HUES48 (cell line): ENCODE data around the gene CD99.

Experiments used
- H3K27ac ChIP-seq: one replicate; pipeline ENCODE4 v1.7.0; 2013; ENCODE audit warnings: low read depth, low read length, inconsistent platforms
- H3K27me3 ChIP-seq: 2 replicates; pipeline ENCODE4 v1.6.1; 2013; ENCODE audit warnings: mild to moderate bottlenecking, low read length; ENCODE audit not compliant: control insufficient read depth, insufficient read depth
- H3K36me3 ChIP-seq: 2 replicates; pipeline ENCODE4 v1.6.1; 2013; ENCODE audit warnings: low read length; ENCODE audit not compliant: control insufficient read depth, insufficient read depth
- H3K4me1 ChIP-seq: 2 replicates; pipeline ENCODE4 v1.6.1; 2013; ENCODE audit warnings: mild to moderate bottlenecking, low read length; ENCODE audit not compliant: control insufficient read depth, insufficient read depth
- H3K4me3 ChIP-seq: 2 replicates; pipeline ENCODE4 v1.5.1; 2013; ENCODE audit warnings: mild to moderate bottlenecking, low read depth, low read length
- H3K9ac ChIP-seq: 2 replicates; pipeline ENCODE4 v1.6.1; 2013; ENCODE audit warnings: mild to moderate bottlenecking, low read depth, low read length, moderate library complexity
- H3K9me3 ChIP-seq: 2 replicates; pipeline ENCODE4 v1.6.1; 2013; ENCODE audit warnings: low read length; ENCODE audit not compliant: control insufficient read depth, insufficient read depth

Gene CD99

DNA sequence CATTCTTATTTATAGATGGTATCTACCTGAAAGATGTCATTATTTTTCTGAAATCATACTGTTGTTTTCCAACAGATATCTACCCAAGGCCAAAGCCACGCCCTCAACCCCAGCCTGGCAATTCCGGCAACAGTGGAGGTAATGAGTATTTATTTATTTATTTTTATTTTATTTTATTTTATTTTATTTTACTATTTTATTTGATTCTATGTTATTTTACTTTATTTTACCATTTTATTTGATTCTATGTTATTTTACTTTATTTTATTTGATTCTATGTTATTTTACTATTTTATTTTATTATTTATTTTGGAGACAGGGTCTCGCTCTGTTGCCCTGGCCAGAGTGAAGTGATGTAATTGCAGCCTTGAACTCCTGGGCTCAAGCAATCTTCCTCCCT lies 98.5 kb downstream of the CD99 start:
- no peak overlapping the region for H3K4me3 ChIP-seq
- no peak overlapping the region for H3K9ac ChIP-seq

More for the DNA sequence above, 98.5 kb downstream of the CD99 start:
- H3K4me1 ChIP-seq, result peaks cover 21% of the 10 kb centered on the region
- H3K9me3 ChIP-seq, result no peaks in the 10 kb centered on the region
- H3K36me3 ChIP-seq, result no peaks in the 10 kb centered on the region
- H3K27ac ChIP-seq, result no peak overlapping the region
- no peaks in the 10 kb centered on the region for H3K27me3 ChIP-seq
